ENCODE measurements around the gene PPM1J.

DNA sequence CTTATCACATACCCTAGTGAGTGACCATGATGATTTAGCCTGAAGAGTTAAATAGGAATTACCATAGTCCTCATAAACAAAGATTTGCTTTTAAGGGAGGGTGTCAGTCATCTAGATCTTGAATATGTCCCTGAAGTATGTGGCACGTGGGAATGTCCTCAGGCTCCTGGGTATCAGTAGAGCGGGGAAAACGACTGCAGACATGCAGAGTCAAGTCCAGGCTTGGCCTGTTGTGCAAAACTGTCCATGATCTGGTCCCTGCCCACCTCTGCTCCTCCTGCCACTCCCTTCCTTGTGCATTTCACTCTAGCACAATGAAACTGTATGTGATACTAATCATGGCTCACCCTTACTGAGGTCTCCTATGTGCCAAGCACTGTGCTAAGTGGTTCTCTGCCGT, 27.8 kb downstream of the PPM1J start:
- TF ChIP-seq, protein P1, sequence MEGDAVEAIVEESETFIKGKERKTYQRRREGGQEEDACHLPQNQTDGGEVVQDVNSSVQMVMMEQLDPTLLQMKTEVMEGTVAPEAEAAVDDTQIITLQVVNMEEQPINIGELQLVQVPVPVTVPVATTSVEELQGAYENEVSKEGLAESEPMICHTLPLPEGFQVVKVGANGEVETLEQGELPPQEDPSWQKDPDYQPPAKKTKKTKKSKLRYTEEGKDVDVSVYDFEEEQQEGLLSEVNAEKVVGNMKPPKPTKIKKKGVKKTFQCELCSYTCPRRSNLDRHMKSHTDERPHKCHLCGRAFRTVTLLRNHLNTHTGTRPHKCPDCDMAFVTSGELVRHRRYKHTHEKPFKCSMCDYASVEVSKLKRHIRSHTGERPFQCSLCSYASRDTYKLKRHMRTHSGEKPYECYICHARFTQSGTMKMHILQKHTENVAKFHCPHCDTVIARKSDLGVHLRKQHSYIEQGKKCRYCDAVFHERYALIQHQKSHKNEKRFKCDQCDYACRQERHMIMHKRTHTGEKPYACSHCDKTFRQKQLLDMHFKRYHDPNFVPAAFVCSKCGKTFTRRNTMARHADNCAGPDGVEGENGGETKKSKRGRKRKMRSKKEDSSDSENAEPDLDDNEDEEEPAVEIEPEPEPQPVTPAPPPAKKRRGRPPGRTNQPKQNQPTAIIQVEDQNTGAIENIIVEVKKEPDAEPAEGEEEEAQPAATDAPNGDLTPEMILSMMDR (conservative IDR thresholded peaks at IDR 0.05; ENCODE audit: low read depth, low read length), result no peak
- TF ChIP-seq EZH2 (IDR thresholded peaks at IDR 0.05; ENCODE audit: low read length, unreplicated experiment), result no peak
- TF ChIP-seq EZH2phosphoT487 (IDR thresholded peaks at IDR 0.05; ENCODE audit: borderline replicate concordance, low read length), result no peak
